ENCODE results near the gene ENSA.
"Not testable (repeated sequence)": the region's sequence is repeated elsewhere in the genome, so short reads cannot be mapped to it uniquely, and the experiment has no call there.

Gene ENSA

DNA sequence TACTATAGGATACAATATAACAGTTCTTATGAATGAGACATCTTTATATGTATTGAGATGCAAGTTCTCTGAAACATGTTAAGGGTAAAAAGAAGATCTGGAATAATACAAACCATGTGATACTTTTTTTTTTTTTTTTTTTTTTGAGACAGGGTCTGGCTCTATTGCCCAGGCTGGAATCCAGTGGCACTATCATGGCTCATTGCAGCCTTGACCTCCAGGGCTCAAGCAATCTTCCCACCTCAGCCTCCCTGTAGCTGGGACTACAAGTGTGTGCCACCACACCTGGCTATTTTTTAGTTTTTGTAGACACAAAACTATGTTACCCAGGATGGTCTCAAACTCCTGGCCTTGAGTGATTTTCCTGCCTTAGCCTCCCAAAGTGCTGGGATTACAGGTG, 27.9 kb downstream of the ENSA start:
- TF ChIP-seq POLR2A (IDR thresholded peaks at IDR 0.05; ENCODE audit: extremely low read depth, insufficient read length): no peak
- no peak for TF ChIP-seq MYC (IDR thresholded peaks at IDR 0.05; ENCODE audit: low read depth, low read length)
- TF ChIP-seq, protein P1, sequence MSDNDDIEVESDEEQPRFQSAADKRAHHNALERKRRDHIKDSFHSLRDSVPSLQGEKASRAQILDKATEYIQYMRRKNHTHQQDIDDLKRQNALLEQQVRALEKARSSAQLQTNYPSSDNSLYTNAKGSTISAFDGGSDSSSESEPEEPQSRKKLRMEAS (IDR thresholded peaks at IDR 0.05; ENCODE audit: low read depth, low read length): no peak
- TF ChIP-seq, protein P2, sequence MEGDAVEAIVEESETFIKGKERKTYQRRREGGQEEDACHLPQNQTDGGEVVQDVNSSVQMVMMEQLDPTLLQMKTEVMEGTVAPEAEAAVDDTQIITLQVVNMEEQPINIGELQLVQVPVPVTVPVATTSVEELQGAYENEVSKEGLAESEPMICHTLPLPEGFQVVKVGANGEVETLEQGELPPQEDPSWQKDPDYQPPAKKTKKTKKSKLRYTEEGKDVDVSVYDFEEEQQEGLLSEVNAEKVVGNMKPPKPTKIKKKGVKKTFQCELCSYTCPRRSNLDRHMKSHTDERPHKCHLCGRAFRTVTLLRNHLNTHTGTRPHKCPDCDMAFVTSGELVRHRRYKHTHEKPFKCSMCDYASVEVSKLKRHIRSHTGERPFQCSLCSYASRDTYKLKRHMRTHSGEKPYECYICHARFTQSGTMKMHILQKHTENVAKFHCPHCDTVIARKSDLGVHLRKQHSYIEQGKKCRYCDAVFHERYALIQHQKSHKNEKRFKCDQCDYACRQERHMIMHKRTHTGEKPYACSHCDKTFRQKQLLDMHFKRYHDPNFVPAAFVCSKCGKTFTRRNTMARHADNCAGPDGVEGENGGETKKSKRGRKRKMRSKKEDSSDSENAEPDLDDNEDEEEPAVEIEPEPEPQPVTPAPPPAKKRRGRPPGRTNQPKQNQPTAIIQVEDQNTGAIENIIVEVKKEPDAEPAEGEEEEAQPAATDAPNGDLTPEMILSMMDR (IDR thresholded peaks at IDR 0.05; ENCODE audit: low read depth, low read length): no peak
- DNase-seq (ENCODE audit: low read depth): no peak
- no peak overlapping the region for H3K4me3 ChIP-seq (ENCODE audit: low read depth, low read length)

DNA sequence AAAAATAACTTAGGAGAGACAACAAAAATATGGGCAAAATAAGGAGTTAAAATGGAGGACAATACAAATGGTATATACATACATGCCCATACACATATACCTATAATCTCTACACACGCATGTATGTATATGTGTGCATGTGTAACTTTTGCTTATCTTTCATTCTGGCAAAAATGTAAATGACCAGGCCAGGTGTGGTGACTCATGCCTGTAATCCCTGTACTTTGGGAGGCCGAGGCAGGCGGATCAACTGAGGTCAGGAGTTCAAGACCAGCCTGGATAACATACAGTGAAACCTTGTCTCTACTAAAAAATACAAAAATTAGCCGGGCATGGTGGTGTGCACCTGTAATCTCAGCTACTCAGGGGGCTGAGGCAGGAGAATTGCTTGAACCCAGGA, 31.1 kb downstream of the ENSA start:
- not testable (repeated sequence) for DNase-seq (ENCODE audit: low read depth)

DNA sequence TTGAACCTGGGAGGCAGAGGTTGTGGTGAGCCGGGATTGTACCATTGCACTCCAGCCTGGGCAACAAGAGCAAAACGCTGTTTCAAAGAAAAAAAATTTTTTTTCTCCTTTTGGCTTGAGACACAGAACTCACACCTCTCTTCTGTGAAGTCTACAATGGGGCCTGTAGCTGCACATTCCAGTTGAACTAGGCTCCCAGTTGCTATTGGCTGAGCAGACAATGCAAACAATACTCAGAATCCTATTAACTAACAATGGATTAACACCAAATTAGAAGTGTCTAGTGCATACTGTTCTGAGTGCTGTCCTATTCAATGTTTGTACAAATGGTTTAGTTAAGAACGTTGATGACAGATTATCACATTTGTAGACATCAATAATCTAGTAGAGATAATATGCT, 32.4 kb downstream of the ENSA start:
- no peak for DNase-seq (ENCODE audit: low read depth)
- no peak overlapping the region for H3K4me3 ChIP-seq (ENCODE audit: low read depth, low read length)
- TF ChIP-seq, protein P2 (IDR thresholded peaks at IDR 0.05; ENCODE audit: low read depth, low read length): no peak
- TF ChIP-seq MYC (IDR thresholded peaks at IDR 0.05; ENCODE audit: low read depth, low read length) (no peak), POLR2A (IDR thresholded peaks at IDR 0.05; ENCODE audit: extremely low read depth, insufficient read length) (no peak)
- TF ChIP-seq, protein P1 (IDR thresholded peaks at IDR 0.05; ENCODE audit: low read depth, low read length): no peak

More for the DNA sequence above, 31.1 kb downstream of the ENSA start:
- H3K4me3 ChIP-seq (ENCODE audit: low read depth, low read length): not testable (repeated sequence)

DNA sequence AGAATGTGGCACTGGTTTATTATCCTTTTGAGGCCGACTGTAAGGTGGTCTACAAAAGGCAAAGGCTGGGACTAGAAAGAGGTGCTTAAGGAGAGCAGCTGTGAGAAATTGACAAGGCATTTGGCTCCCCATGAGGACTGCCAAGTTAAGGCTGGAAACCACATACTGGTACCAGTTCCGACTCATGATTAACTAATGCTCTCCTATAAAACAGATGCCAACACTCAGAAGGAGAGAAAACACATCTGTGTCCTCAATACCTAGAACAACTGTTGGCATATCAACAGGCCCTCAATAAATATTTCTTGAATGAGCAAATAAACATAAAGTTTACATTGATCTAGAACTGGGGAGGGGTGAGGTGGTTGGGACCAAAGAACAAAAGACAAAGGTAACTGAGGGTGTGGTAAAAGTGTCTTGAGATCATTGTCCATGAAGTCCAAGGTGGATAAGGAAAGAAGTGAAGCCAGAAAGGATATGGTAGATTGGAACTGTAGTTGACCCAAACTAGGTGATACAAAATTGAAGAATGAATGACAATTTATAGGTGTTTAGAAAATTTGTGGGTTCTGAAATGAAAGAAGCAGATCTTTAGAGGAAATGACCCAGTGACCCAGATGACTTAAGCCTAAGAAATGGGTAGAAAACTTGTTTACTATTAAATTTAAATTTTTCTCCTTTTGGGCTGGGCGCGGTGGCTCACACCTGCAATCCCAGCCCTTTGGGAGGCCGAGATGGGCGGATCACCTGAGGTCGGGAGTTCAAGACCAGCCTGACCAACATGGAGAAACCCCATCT, 33.1 kb downstream of the ENSA start:
- H3K4me3 ChIP-seq (ENCODE audit: low read depth, low read length): no peak overlapping the region
- TF ChIP-seq POLR2A (IDR thresholded peaks at IDR 0.05; ENCODE audit: extremely low read depth, insufficient read length) (no peak), MYC (IDR thresholded peaks at IDR 0.05; ENCODE audit: low read depth, low read length) (no peak)
- TF ChIP-seq, protein P2 (IDR thresholded peaks at IDR 0.05; ENCODE audit: low read depth, low read length): no peak
- no peak for DNase-seq (ENCODE audit: low read depth)

DNA sequence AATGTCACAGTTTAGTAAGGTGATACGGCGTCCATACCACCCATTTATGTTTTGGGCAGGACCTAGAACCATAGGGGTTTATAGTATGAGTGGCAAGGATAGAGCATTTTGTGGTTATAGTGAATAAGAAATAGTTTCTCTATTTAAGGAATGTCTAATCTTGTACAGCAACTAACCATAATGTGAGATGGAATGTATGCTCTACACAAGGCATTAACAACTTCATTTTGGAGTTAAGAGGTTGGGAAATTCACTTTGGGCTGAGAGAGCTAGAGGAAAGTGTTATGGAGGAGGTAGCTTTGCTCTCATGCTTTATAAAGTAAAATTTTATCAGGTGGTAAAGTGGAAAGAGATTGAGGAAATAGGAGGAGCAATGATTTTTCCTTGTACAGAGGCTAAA, 47.0 kb downstream of the ENSA start:
- DNase-seq (ENCODE audit: low read depth): no peak
- no peak overlapping the region for H3K4me3 ChIP-seq (ENCODE audit: low read depth, low read length)
- TF ChIP-seq, protein P1 (IDR thresholded peaks at IDR 0.05; ENCODE audit: low read depth, low read length): no peak
- no peak for TF ChIP-seq MYC (IDR thresholded peaks at IDR 0.05; ENCODE audit: low read depth, low read length)
- TF ChIP-seq, protein P2 (IDR thresholded peaks at IDR 0.05; ENCODE audit: low read depth, low read length): no peak

DNA sequence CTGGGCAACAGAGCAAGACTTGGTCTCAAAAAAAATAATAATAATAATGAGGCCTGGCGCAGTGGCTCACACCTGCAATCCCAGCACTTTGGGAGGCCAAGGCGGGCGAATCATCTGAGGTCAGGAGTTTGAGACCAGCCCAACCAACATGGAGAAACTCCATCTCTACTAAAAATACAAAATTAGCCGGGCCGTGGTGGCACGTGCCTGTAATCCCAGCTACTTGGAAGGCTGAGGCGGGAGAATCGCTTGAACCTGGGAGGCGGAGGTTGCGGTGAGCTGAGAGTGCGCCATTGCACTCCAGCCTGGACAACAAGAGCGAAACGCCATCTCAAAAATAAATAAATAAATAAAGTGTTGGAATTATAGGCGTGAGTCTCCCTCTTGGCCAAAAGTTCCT, 47.5 kb downstream of the ENSA start:
- H3K4me3 ChIP-seq (ENCODE audit: low read depth, low read length); DNase-seq (ENCODE audit: low read depth): not testable (repeated sequence)

DNA sequence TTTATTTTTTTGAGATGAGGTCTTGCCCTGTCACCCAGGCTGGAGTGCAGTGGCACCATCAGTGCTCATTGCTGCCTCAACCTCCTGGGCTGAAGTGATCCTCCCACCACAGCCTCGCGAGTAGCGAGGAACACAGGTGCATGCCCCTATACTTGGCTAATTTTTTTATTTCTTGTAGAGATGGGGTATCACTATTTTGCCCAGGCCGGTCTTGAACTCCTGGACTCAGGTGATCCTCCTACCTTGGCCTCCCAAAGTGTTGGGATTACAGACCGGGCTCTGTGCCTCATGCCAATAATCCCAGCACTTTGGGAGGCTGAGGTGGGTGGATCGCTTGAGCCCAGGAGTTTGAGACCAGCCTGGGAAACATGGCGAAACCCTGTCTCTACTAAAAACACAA, 48.0 kb downstream of the ENSA start:
- not testable (repeated sequence) for H3K4me3 ChIP-seq (ENCODE audit: low read depth, low read length); DNase-seq (ENCODE audit: low read depth)

DNA sequence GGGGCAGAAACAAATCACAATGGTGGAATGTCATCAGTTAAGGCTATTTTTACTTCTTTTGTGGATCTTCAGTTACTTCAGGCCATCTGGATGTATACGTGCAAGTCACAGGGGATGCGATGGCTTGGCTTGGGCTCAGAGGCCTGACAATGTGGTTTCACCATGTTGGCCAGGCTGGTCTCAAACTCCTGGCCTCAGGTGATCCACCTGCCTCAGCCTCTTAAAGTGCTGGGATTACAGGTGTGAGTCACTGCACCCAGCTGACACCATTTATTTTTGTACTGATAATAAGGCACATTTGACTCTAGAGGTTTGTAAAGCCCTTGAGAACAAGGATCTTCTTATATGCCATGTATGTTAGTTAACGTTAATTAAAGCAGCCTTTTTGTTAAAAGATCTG, 48.4 kb downstream of the ENSA start:
- not testable (repeated sequence) for DNase-seq (ENCODE audit: low read depth); H3K4me3 ChIP-seq (ENCODE audit: low read depth, low read length)
